ENCODE measurements around the gene CRKL.
A peak's percentile ranks its signal among the peaks of the same experiment; 100 is the strongest.

The CRKL gene

GRCh38 chr22:20995329-20996030, 78.3 kb downstream of the CRKL start:
- ChIA-PET POLR2A (interaction anchor here (8.9 kb wide), 1 partner anchor 14 kb away, joined by 121 read pairs; the partner anchor contains the start of gene LZTR1), CTCF (no interaction called here)
- no peak for DNase-seq (ENCODE audit: extremely low spot score)
- TF ChIP-seq FOXM1 (IDR thresholded peaks at IDR 0.05; ENCODE audit: borderline replicate concordance) (no peak), ELF4 (IDR thresholded peaks at IDR 0.05) (no peak), L3MBTL2 (conservative IDR thresholded peaks at IDR 0.05) (no peak), NFRKB (IDR thresholded peaks at IDR 0.05) (no peak)

- no peak for DNase-seq (ENCODE audit: extremely low spot score)
- TF ChIP-seq PKNOX1 (IDR thresholded peaks at IDR 0.05) (no peak), CTBP1 (IDR thresholded peaks at IDR 0.05; ENCODE audit: borderline replicate concordance) (no peak), LEF1 (IDR thresholded peaks at IDR 0.05; ENCODE audit: borderline replicate concordance) (no peak), HDGF (IDR thresholded peaks at IDR 0.05; ENCODE audit: borderline replicate concordance) (no peak), BHLHE40 (IDR thresholded peaks at IDR 0.05; ENCODE audit: borderline replicate concordance) (no peak), FOXK2 (IDR thresholded peaks at IDR 0.05) (no peak), NFRKB (IDR thresholded peaks at IDR 0.05) (no peak), L3MBTL2 (conservative IDR thresholded peaks at IDR 0.05) (no peak), ELF4 (IDR thresholded peaks at IDR 0.05) (no peak), SP1 (IDR thresholded peaks at IDR 0.05) (no peak), FOXA1 (IDR thresholded peaks at IDR 0.05) (no peak), FOXM1 (IDR thresholded peaks at IDR 0.05; ENCODE audit: borderline replicate concordance) (no peak), ARNT (IDR thresholded peaks at IDR 0.05) (no peak), SUZ12 (IDR thresholded peaks at IDR 0.05) (no peak), TARDBP (IDR thresholded peaks at IDR 0.05) (no peak), ZNF384 (IDR thresholded peaks at IDR 0.05) (no peak)
- ChIA-PET POLR2A (interaction anchor here (8.9 kb wide), 1 partner anchor 15 kb away, joined by 121 read pairs; the partner anchor contains the start of gene LZTR1), CTCF (no interaction called here)
Observed at GRCh38 chr22:20996031-20996410, 78.8 kb downstream of the CRKL start.

- no peak for DNase-seq (ENCODE audit: extremely low spot score)
- ChIA-PET CTCF (no interaction called here), POLR2A (interaction anchor here (0.7 to 8.9 kb wide), 2 partner anchors 9 to 15 kb away, joined by 3 to 121 read pairs; partner anchors contain the start of gene LZTR1)
- TF ChIP-seq LEF1 (IDR thresholded peaks at IDR 0.05; ENCODE audit: borderline replicate concordance): no peak
- TF ChIP-seq ELF4 (IDR thresholded peaks at IDR 0.05): 0 out of 2 replicates have a peak, but pooled peaks have one; percentile 16
Observed at GRCh38 chr22:20996598-20997535, 79.7 kb downstream of the CRKL start.

- CTCF ChIA-PET: interaction anchor here (1.6 kb wide), 1 partner anchor 105 kb away, joined by 5 read pairs; no protein-coding TSS in a partner anchor
- TF ChIP-seq HDGF (IDR thresholded peaks at IDR 0.05; ENCODE audit: borderline replicate concordance): no peak
- no peak for TF ChIP-seq TARDBP (IDR thresholded peaks at IDR 0.05)
- TF ChIP-seq ELF4 (IDR thresholded peaks at IDR 0.05): no peak
- no peak for TF ChIP-seq FOXK2 (IDR thresholded peaks at IDR 0.05)
- TF ChIP-seq SP1 (IDR thresholded peaks at IDR 0.05): no peak
- TF ChIP-seq L3MBTL2 (conservative IDR thresholded peaks at IDR 0.05): no peak
- no peak for TF ChIP-seq FOXM1 (IDR thresholded peaks at IDR 0.05; ENCODE audit: borderline replicate concordance)
- no peak for TF ChIP-seq SUZ12 (IDR thresholded peaks at IDR 0.05)
- TF ChIP-seq LEF1 (IDR thresholded peaks at IDR 0.05; ENCODE audit: borderline replicate concordance): no peak
- no peak for TF ChIP-seq CTBP1 (IDR thresholded peaks at IDR 0.05; ENCODE audit: borderline replicate concordance)
- TF ChIP-seq BHLHE40 (IDR thresholded peaks at IDR 0.05; ENCODE audit: borderline replicate concordance): no peak
- TF ChIP-seq PKNOX1 (IDR thresholded peaks at IDR 0.05): no peak
- TF ChIP-seq ZNF384 (IDR thresholded peaks at IDR 0.05): no peak
Observed at GRCh38 chr22:20997536-20998257, 80.5 kb downstream of the CRKL start.

DNA sequence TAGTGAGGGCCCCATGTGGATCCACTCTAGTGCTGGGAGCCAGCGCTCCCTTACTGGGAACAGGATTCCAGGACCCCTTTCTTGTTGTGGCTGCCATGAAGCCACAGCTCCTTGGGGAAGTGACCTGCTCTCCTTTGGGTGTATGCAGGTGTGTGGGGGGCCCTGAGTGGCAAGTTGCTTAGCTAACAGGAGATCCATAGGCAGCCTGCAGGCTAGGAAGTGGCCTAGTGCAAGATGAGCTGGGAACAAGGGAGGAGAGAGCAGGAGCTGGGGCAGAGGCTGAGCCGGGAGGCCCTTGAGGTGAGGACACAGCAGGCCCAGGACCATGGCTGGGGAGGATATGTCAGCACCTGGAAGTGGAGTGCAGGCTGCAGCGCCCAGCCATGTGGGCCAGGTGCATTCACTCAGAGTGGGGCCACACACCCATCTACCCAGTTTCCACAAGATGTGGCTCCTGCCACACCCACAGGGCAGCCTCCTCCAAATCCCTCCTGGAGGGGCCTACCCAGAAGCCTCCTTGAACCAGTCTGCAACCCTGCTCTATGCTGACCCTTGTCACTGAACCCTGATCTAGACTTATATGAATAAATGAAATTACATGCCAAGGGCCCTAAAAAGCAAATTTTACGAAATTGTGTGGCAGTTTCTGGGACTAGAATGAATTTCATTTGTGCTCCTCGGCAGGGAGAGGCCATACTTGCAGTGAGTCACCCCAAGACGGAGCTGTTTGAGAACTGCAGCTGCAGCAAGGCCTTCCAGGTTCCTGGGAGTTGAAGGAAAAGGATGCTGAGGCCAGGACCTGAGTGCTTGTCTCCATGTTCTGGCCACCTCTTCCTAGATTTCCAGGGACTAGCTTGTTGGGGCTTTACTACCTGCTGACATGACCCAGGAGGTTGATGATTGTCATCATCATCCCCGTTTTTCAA, 81.5 kb downstream of the CRKL start:
- no peak for DNase-seq (ENCODE audit: extremely low spot score)
- TF ChIP-seq ZNF384 (IDR thresholded peaks at IDR 0.05): no peak
- no peak for TF ChIP-seq PKNOX1 (IDR thresholded peaks at IDR 0.05)
- no peak for TF ChIP-seq FOXM1 (IDR thresholded peaks at IDR 0.05; ENCODE audit: borderline replicate concordance)
- TF ChIP-seq CTBP1 (IDR thresholded peaks at IDR 0.05; ENCODE audit: borderline replicate concordance): no peak
- no peak for TF ChIP-seq SP1 (IDR thresholded peaks at IDR 0.05)
- no peak for TF ChIP-seq TARDBP (IDR thresholded peaks at IDR 0.05)
- TF ChIP-seq ELF4 (IDR thresholded peaks at IDR 0.05): no peak
- no peak for TF ChIP-seq BHLHE40 (IDR thresholded peaks at IDR 0.05; ENCODE audit: borderline replicate concordance)
- no peak for TF ChIP-seq FOXA1 (IDR thresholded peaks at IDR 0.05)
- no peak for TF ChIP-seq HDGF (IDR thresholded peaks at IDR 0.05; ENCODE audit: borderline replicate concordance)
- no peak for TF ChIP-seq NFRKB (IDR thresholded peaks at IDR 0.05)
- TF ChIP-seq SUZ12 (IDR thresholded peaks at IDR 0.05): no peak
- POLR2A ChIA-PET: interaction anchor here (0.8 to 8.9 kb wide), 10 partner anchors 9 to 113 kb away, joined by 4 to 121 read pairs (median 4); partner anchors contain the start of genes LRRC74B and LZTR1
- CTCF ChIA-PET: interaction anchor here (1.6 kb wide), 1 partner anchor 104 kb away, joined by 5 read pairs; no protein-coding TSS in a partner anchor

More at GRCh38 chr22:20997536-20998257, 80.5 kb downstream of the CRKL start:
- DNase-seq (ENCODE audit: extremely low spot score): no peak
- POLR2A ChIA-PET: interaction anchor here (0.7 to 8.9 kb wide), 5 partner anchors 8 to 112 kb away, joined by 3 to 121 read pairs (median 8); partner anchors contain the start of gene LZTR1

Data from HEK293T (cell line).